Measurements from ENCODE around the gene SMG5.

DNA sequence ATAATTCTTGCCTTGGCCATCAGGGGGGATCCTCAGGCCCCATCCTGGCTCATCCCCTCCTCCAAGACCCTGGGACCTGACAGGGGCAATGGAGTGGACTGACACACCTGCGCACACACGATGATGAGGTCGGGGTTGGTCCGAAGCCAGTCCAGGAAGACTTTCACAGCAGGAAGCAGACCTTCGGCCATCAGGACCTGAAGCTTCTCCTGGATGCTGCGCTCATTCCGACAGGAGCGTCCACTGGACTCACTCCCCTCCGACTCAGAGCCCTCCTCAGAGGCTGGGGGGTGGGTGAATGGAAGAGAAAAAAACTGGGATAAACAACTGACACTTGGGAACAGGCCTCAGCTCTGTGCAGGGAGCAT lies 19.4 kb downstream of the SMG5 start:
- TF ChIP-seq GATA2 (IDR thresholded peaks at IDR 0.05; ENCODE audit: low read depth, low read length): no peak
- no peak for TF ChIP-seq GATA3 (IDR thresholded peaks at IDR 0.05; ENCODE audit: low read depth, low read length)
